ENCODE results near the gene ENO1. TPM values are rescaled to one million over a fixed set of nuclear protein-coding genes. Genes with fewer than 3 reads are reported as not detected.

ENO1 gene
- total and polyA plus RNA-seq, 2 of the 8 experiments (the other 6 are each of a cell fraction or from before 2014, with no cell fraction given) = 1,763 to 2,117 TPM

DNA sequence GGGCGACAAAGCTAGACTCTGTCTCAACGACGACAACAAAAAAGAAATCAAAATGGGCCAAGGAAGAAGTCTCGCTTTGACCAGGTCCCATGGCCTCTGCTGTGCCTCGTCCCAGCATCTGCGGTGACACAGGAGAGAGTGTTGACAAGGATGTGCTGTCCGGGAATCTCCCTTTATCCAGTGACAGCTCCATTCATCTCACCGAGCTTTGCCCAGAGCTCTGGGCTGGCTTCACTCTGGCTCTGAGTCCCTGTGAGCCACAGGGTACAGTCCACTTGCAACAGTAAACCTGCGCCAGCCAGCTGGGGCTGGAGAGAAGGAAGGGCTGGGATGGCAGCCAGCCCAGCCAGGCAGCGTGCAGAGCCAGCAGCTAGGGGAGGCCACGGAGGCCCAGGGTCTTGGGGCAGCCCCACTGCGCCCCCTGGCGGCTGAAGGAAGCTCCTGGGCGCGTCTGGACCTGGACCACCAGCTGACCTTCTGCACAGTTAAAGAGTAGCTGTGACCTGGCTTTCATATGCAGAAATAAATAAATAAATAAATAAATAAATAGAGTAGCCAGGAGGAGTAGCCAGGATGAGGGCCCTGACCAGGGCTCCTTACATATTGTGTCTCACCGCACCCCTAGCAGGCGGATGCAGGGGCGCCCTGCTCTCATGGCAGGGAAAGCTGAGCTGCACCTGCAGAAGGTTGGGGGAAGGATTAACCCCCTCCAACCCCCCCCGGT, 29.7 kb downstream of the ENO1 start:
- H4K8ac ChIP-seq (ENCODE audit: extremely low read depth, insufficient read depth, low read length) = no peak overlapping the region
- peaks cover 0 to 4% (median 0%) of the 10 kb centered on the region in 4 experiments; a peak in 2 of 7 replicates for H3K4me1 ChIP-seq (replicated peaks in 1 of 4; ENCODE audit: control insufficient read depth in 3 of 4, insufficient read depth in 4 of 4, low read length in 3 of 4)
- no peak overlapping the region for H2BK20ac ChIP-seq (ENCODE audit: low read length)
- H3K23me2 ChIP-seq (ENCODE audit: low read depth, low read length) = no peaks in the 10 kb centered on the region
- no peaks in the 10 kb centered on the region for H3K9me3 ChIP-seq (ENCODE audit: insufficient read depth in 2 of 2, low read depth in 1 of 2, low read length in 1 of 2)
- no peaks in the 10 kb centered on the region for H3K36me3 ChIP-seq (ENCODE audit: control insufficient read depth in 2 of 4, insufficient read depth in 4 of 4, low read length in 3 of 4)
- FAIRE-seq (no peak), DNase-seq (ENCODE audit: low read depth in 1 of 2, low spot score in 2 of 2) (peak; percentile 69 to 96)
- H3K79me2 ChIP-seq (ENCODE audit: control insufficient read depth in 1 of 2, insufficient read depth in 2 of 2, low read length in 2 of 2) = no peaks in the 10 kb centered on the region
- H3K4ac ChIP-seq (replicated peaks; ENCODE audit: insufficient read length, low read depth, low read length) = no peak overlapping the region
- H2BK5ac ChIP-seq (ENCODE audit: low read depth, low read length) = no peak overlapping the region
- H3K14ac ChIP-seq (ENCODE audit: insufficient read length) = no peak overlapping the region
- ChIA-PET POLR2A (ENCODE audit: partially characterized antibody) (interaction anchor here (1.0 to 39.6 kb wide), 7 partner anchors 21 to 145 kb away, joined by 3 to 880 read pairs (median 4); partner anchors contain the start of gene ENO1), CTCF (ENCODE audit: partially characterized antibody) (interaction anchor here (0.5 to 7.9 kb wide), 66 partner anchors 8 to 1656 kb away, joined by 3 to 128 read pairs (median 4); partner anchors contain the start of gene RERE)
- H3K9ac ChIP-seq (replicated peaks in 1 of 4; ENCODE audit: extremely low read depth in 1 of 4, low read depth in 3 of 4, low read length in 3 of 4) = 0 out of 7 replicates have a peak overlapping the region, but pooled peaks of 1 of the 4 experiments have one; percentile 8
- H4K91ac ChIP-seq (replicated peaks; ENCODE audit: insufficient read length, low read length) = no peak overlapping the region
- H3K79me1 ChIP-seq (ENCODE audit: low read depth, low read length) = no peaks in the 10 kb centered on the region
- H3K27me3 ChIP-seq (replicated peaks in 1 of 4; ENCODE audit: control insufficient read depth in 3 of 4, extremely low read depth in 1 of 4, insufficient read depth in 3 of 4, low read length in 3 of 4) = no peaks in the 10 kb centered on the region
- H2AFZ ChIP-seq (ENCODE audit: low read length) = peak overlapping the region; percentile 4; the same call in 1 of the 2 replicates
- no peak overlapping the region for H3K56ac ChIP-seq (replicated peaks; ENCODE audit: insufficient read length, low read depth, low read length)
- H2AK5ac ChIP-seq (ENCODE audit: low read depth, low read length) = no peak overlapping the region
- H2BK12ac ChIP-seq (ENCODE audit: low read depth, low read length) = no peak overlapping the region
- no peak overlapping the region for H2BK120ac ChIP-seq (replicated peaks; ENCODE audit: low read depth, low read length)
- H3K4me2 ChIP-seq (ENCODE audit: insufficient read depth in 1 of 2, low read depth in 2 of 2, low read length in 2 of 2) = no peak overlapping the region
- no peak overlapping the region; the same call in 1 of the 2 replicates for H3K18ac ChIP-seq (ENCODE audit: extremely low read depth, low read length)
- 56% methylated on average over 19 of the region's 19 CpGs; no CpG with 5 or more reads in 1 of the 2 experiments for WGBS, 2 experiments (ENCODE audit: extremely low coverage in 1 of 2, insufficient coverage in 1 of 2, insufficient read length in 1 of 2, insufficient replicate concordance in 2 of 2, low coverage in 1 of 2, low lambda C conversion rate in 2 of 2, missing lambda C conversion rate in 1 of 2)
- no peak overlapping the region for H2BK15ac ChIP-seq (ENCODE audit: low read length)
- H4K20me1 ChIP-seq (replicated peaks in 1 of 2; ENCODE audit: control insufficient read depth in 1 of 2, insufficient read depth in 2 of 2, low read length in 2 of 2) = no peaks in the 10 kb centered on the region
- H3K27ac ChIP-seq (ENCODE audit: low read depth, low read length) = no peak overlapping the region
- H3K23ac ChIP-seq (ENCODE audit: insufficient read length) = no peak overlapping the region
- H3K4me3 ChIP-seq (ENCODE audit: extremely low read depth in 1 of 4, insufficient read depth in 2 of 4, low read depth in 3 of 4, low read length in 4 of 4) = no peak overlapping the region
- H4K5ac ChIP-seq (ENCODE audit: insufficient read length, low read depth, low read length) = no peak overlapping the region
- TF ChIP-seq, protein P1, sequence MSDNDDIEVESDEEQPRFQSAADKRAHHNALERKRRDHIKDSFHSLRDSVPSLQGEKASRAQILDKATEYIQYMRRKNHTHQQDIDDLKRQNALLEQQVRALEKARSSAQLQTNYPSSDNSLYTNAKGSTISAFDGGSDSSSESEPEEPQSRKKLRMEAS (IDR thresholded peaks at IDR 0.05) = peak; percentile 85
- TF ChIP-seq YY1 (IDR thresholded peaks at IDR 0.05; ENCODE audit: low read depth, low read length) = peak; percentile 60; the same call in 1 of the 2 replicates
- TF ChIP-seq SIN3A (conservative IDR thresholded peaks at IDR 0.05 in 1 of 2, IDR thresholded peaks at IDR 0.05 in 1 of 2; ENCODE audit: low read depth in 1 of 2, low read length in 2 of 2) = 0 out of 4 replicates have a peak, but pooled peaks of 1 of the 2 experiments have one; percentile 43
- TF ChIP-seq CEBPB (IDR thresholded peaks at IDR 0.05; ENCODE audit: low read depth, low read length) = peak; percentile 9; the same call in 1 of the 2 replicates
- peak; percentile 70; the same call in 1 of the 2 replicates for TF ChIP-seq GABPA (IDR thresholded peaks at IDR 0.05; ENCODE audit: borderline replicate concordance, insufficient read depth, low read length)
- TF ChIP-seq RAD21 (IDR thresholded peaks at IDR 0.05 in 1 of 2, conservative IDR thresholded peaks at IDR 0.05 in 1 of 2; ENCODE audit: low read depth in 2 of 2, low read length in 2 of 2) = peak; percentile 88 to 93
- 0 out of 2 replicates have a peak, but pooled peaks have one; percentile 13 for TF ChIP-seq TBP (IDR thresholded peaks at IDR 0.05; ENCODE audit: low read depth, low read length)

All from H1 (cell line).